GM18526 (cell line): Measurements from ENCODE around the gene STX8.

Source experiments
- POLR2A ChIP-seq: IDR thresholded peaks from 3 replicates; pipeline ENCODE4 v1.6.1; 2011; ENCODE audit not compliant: insufficient read length; ENCODE audit errors: extremely low read depth

STX8 gene

DNA sequence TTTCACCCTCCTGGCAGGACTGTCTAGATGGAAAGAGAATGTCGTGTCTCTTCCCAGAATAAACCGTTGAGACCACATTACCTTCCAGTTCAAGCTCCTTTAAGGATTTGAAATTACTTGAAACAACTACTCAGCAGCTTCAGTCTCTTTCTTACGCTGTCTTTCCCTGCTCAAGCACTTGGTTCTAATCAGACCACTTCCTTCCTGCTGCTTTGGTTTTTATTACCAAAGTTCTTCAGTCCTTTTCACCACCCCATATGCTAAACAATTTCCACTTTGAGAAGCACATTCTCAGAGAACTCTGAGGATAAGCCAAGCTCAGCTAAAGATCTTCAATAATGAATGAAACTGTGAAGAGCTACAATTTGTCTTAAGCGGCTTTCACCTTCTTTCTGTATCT, 105.4 kb downstream of the STX8 start:
- no peak for TF ChIP-seq POLR2A

GRCh38 chr17:9468937-9469336, 106.7 kb downstream of the STX8 start:
- TF ChIP-seq POLR2A, result no peak

- no peak for TF ChIP-seq POLR2A
These were observed 107.1 kb downstream of the STX8 start for GRCh38 chr17:9468532-9468931.

GRCh38 chr17:9467518-9467917, 108.1 kb downstream of the STX8 start:
- TF ChIP-seq POLR2A, result no peak

- TF ChIP-seq POLR2A, result no peak
These were observed 110.3 kb downstream of the STX8 start for GRCh38 chr17:9465210-9465921.

DNA sequence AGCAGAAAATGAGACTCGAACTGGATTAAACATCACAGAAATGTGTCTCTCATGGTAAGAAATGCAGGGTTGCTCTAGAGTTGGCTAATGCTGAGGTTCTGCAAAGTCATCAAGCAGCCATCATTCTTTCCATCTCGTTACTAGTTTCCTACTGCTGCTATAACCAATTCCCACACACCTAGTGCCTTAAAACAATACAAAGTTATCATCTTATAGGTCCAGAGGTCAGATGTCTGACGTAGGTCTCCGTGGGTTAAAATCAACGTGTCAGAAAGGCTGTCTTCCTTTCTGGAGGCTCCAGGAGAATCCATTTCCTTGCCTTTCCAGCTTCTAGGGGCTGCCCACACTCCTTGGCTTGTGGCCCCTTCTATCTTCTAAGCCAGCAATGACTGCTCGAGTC, 118.6 kb downstream of the STX8 start:
- no peak for TF ChIP-seq POLR2A

DNA sequence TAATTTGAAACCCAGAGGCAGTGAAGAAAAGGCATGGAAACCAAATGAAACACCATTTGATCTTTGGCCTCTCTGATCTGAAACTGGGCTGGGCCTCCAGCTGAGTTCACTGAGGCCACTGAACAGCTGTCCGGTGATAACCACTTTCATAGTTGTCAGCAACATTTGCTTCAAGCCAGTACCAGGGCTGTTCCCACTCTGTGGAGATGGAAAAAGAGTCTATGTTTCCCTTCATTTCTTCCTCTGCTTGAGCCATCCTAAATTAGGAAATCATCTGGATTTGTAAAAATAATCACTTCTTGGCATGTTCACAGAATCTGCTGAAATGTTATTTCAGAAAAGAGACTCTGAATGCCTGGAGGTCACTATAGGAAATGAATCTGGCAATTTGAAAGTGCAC, 119.3 kb downstream of the STX8 start:
- TF ChIP-seq POLR2A, result no peak

- TF ChIP-seq POLR2A, result no peak
These were observed 123.7 kb downstream of the STX8 start for GRCh38 chr17:9451934-9452333.

GRCh38 chr17:9446528-9446927, 129.1 kb downstream of the STX8 start:
- TF ChIP-seq POLR2A, result no peak

GRCh38 chr17:9445424-9445823, 130.2 kb downstream of the STX8 start:
- TF ChIP-seq POLR2A, result no peak

- no peak for TF ChIP-seq POLR2A
These were observed 130.9 kb downstream of the STX8 start for GRCh38 chr17:9444687-9445086.

DNA sequence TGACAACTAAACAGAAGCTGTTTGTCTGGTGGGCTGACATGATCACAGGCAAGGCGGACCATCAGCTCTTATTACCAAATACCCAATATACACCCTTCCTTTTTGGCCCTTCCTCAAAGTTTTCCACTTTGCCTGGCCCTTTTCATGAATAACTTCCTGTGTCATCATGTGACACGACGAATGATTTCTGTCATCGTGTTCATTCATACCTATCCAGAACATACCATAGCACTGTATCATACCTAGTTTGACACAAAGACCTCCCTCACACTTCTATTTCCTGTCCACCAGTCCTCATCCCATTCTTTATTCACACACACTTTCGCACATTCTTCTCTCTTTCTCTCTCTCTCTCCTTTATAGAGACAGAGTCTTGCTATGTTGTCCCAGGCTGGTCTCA, 131.8 kb downstream of the STX8 start:
- no peak for TF ChIP-seq POLR2A

DNA sequence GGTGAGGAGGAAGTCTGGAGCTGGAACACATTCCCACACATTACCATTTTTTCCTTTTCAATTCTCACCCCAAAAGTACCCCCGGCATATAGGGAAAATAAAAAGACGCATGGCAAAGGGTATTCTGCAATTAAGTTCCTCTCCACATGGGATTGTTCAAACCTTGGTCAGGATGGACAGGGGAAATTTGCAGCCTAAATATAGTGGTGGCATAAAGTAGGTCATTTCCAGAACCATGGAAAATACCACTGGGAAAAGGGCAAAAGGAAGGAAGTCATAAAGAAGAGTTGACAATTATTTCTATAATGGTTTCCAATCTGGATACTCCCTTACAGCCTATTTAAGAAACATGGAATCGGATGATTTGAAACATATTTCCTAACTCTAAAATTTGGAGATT, 135.8 kb downstream of the STX8 start:
- TF ChIP-seq POLR2A, result no peak

DNA sequence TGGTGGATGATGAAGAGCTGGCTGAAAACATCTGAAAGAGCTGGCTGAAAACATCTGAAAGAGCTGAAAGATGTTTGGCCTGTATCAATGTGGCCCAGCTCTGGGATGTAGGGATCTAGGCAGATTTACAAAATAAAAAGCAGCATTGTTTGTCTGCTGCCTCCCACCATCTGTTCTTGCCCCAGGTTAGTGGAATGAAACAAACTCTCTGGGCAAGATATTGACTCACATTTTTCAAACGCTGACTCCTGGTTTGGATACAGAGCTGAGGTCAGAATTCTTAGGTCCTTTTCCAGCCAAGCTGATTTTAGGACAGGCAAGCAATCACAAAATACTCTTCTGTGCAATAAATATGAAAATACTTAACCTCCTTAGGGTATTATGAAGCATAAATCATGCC, 139.0 kb downstream of the STX8 start:
- TF ChIP-seq POLR2A, result no peak

DNA sequence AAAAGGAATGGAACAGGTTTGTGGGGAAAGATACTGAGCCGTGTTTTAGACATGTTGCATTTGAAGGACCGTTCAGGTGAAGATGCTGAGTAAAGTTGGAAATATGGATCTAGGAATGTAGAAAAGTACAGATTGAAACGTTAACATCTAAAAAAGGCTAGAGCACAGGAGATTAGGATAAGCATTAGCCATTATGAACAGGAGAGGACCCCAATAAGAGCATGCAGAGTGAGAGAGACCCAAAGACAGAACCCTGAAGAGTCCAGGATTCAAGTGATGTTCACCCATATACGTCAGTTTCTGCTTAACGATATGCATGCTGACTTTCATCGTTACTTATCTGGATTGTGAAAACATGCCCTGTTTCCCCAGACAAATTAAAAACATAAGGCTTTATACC, 140.5 kb downstream of the STX8 start:
- no peak for TF ChIP-seq POLR2A

GRCh38 chr17:9434642-9435057, 141.0 kb downstream of the STX8 start:
- TF ChIP-seq POLR2A, result no peak

- no peak for TF ChIP-seq POLR2A
These were observed 142.6 kb downstream of the STX8 start for GRCh38 chr17:9432934-9433421.
